Breast epithelium (tissue), 3 donors: ENCODE measurements around the gene ADRM1.

Experiments used
- POLR2A ChIP-seq: fragments of 450-650 bp; IDR thresholded peaks from one replicate; pipeline ENCODE4 v1.6.1; 2016; ENCODE audit warnings: antibody characterized with exemption, mild to moderate bottlenecking, moderate library complexity
- TF ChIP-seq, protein P1 (sequence below), 3 donors: fragments of 450-650 bp; IDR thresholded peaks; one replicate each; pipeline ENCODE4 v1.5.1; 2016 to 2017; ENCODE audit warnings: antibody characterized with exemption in 3 of 3, mild to moderate bottlenecking in 3 of 3, moderate library complexity in 3 of 3

DNA sequence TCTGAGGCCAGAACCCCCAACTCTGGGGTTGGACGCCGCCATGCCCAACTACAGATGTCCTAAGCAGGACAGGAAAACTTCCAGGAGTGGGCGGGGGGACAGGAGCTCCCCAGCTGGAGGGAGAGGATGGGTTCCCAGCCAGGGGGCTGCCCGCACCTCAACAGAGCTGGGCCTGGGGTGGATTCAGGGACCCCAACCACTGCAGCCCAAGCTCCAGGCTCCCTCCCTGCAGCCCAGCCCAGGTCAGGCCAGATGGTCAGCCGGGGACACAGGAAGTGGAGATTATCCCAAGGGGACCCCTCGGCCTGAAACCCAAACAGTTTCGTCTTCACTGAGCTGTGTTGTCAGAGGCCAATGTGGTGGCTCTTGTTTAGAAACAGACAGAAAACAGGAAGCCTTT lies 54.9 kb downstream of the ADRM1 start:
- TF ChIP-seq, protein P1, sequence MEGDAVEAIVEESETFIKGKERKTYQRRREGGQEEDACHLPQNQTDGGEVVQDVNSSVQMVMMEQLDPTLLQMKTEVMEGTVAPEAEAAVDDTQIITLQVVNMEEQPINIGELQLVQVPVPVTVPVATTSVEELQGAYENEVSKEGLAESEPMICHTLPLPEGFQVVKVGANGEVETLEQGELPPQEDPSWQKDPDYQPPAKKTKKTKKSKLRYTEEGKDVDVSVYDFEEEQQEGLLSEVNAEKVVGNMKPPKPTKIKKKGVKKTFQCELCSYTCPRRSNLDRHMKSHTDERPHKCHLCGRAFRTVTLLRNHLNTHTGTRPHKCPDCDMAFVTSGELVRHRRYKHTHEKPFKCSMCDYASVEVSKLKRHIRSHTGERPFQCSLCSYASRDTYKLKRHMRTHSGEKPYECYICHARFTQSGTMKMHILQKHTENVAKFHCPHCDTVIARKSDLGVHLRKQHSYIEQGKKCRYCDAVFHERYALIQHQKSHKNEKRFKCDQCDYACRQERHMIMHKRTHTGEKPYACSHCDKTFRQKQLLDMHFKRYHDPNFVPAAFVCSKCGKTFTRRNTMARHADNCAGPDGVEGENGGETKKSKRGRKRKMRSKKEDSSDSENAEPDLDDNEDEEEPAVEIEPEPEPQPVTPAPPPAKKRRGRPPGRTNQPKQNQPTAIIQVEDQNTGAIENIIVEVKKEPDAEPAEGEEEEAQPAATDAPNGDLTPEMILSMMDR (IDR thresholded peaks at IDR 0.05) = no peak
- no peak for TF ChIP-seq POLR2A
